Measurements from ENCODE around the gene SEMA3D.

Gene SEMA3D

DNA sequence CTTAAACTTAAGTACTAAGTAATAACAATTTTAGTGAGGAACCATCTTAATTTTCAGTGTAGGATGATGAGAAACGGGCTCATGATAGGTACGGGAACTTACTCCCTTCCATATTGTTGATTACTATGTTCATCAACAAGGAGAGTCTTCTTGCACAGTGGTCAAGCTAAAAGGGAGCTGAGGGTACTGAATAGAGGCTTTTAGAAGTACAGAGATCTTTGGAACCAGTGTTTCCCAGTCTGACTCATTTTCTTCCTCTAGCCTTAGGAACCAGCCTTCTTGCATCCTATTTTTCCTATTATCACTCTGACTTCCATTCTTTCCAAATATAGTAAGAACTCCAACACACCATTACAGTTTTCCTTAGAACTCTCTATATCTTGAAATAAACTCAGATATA is 17.6 kb upstream of the SEMA3D start:
- DNase-seq (ENCODE audit: insufficient read length, low spot score): no peak
- no peak for FAIRE-seq
- TF ChIP-seq POLR2A (IDR thresholded peaks at IDR 0.05; ENCODE audit: low read depth, low read length): no peak

DNA sequence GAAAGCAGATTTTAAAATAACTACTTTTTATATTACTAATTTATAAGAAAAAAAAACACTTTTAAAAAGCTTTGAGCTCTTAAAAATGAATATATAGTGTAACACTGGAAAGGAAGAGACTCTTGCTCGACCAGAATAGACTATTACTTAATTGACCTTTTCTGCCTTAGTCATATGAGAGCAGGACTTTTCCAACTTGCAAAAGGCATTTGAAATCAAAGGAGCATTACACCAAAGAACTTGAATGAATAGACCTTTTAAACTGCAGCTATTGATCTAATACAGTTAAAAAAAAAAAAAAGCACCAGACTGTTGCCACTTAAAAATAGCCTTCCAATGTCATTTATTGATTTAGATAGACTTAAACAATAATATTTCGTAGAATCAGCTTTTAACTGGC is 17.2 kb upstream of the SEMA3D start:
- TF ChIP-seq POLR2A (IDR thresholded peaks at IDR 0.05; ENCODE audit: low read depth, low read length): no peak
- FAIRE-seq (no peak), DNase-seq (ENCODE audit: insufficient read length, low spot score) (no peak)

DNA sequence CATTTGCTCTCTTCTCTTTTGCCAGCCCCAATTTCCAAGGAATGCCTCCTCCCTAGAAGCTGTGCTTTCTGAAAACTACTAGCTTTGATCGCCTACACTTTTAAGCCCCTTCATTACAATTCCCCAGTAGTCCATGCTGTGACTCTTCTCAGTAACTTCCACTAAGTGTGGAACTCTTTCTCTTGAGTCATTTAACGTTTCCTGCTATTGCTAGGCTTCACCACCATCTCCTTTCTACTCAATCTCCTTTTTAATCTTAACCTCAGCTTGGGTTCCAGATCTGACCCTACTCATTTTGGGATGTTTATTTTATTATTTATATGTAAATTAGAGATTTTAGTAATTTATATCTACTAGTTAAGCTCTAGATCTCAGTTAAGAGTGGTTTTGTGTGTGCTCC is 14.4 kb upstream of the SEMA3D start:
- FAIRE-seq (no peak), DNase-seq (ENCODE audit: insufficient read length, low spot score) (no peak)
- TF ChIP-seq POLR2A (IDR thresholded peaks at IDR 0.05; ENCODE audit: low read depth, low read length): no peak

DNA sequence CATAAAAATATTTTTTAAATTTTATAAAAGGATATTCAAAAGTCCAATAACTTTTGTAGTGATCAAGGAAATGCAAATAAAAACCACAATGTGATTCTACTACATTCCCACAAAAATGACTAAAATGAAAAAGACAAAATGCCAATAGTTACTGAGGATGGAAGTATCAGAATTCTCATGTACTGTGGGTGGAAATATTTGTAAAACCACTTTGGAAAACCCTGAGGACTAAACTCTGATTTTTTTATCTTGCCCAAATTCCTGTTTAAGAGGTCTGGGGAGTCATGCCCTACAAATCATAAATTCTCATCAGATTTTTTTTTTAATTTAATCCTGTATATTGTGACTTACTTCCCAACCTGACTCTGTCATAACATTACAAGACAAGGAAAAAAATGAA is 9.8 kb upstream of the SEMA3D start:
- no peak for FAIRE-seq
- no peak for DNase-seq (ENCODE audit: insufficient read length, low spot score)
- TF ChIP-seq POLR2A (IDR thresholded peaks at IDR 0.05; ENCODE audit: low read depth, low read length): no peak

DNA sequence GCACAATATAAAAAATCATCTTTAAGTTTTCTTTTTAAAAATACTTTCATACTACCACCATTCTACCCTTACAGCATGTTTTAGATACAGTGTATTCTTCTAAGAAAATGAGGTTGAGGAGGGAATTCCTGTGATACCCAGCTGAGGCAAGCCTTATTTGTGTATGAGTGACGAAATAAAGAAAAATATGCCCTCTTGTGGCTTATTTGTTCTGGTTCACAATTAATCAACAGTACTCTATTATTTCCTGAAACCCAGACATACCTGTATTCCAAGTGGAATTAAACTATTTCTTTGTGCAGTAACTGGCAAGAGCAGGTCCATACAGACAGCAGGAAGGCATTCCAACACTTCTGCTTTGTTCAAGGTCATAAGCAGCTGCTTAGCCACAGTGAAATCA is 4.5 kb upstream of the SEMA3D start:
- FAIRE-seq: peak; percentile 20
- no peak for DNase-seq (ENCODE audit: insufficient read length, low spot score)
- no peak for TF ChIP-seq POLR2A (IDR thresholded peaks at IDR 0.05; ENCODE audit: low read depth, low read length)

DNA sequence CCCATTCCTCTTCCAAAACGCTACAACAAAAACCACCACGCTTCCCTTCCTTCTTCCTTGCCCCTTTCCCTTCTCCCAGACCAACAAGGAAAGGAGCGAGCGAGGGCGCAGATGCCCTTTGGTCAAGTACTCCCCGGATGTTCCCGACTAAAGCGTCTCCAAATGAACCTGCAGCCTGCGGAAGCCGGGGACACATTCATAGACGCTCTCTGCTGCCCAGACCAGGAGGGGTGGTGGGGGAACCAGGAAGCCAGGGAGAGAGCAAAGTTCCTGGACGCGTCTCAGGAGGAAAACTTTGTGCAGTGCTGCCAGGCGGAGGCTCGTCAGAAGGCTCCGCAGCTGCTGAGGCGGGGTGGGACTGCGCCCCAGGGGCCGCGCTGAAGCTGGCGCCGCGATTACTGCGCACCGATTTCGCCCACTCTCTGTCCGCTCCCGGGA is 754 bp downstream of the SEMA3D start:
- FAIRE-seq (no peak), DNase-seq (ENCODE audit: insufficient read length, low spot score) (peak; percentile 23)
- no peak for TF ChIP-seq POLR2A (IDR thresholded peaks at IDR 0.05; ENCODE audit: low read depth, low read length)

DNA sequence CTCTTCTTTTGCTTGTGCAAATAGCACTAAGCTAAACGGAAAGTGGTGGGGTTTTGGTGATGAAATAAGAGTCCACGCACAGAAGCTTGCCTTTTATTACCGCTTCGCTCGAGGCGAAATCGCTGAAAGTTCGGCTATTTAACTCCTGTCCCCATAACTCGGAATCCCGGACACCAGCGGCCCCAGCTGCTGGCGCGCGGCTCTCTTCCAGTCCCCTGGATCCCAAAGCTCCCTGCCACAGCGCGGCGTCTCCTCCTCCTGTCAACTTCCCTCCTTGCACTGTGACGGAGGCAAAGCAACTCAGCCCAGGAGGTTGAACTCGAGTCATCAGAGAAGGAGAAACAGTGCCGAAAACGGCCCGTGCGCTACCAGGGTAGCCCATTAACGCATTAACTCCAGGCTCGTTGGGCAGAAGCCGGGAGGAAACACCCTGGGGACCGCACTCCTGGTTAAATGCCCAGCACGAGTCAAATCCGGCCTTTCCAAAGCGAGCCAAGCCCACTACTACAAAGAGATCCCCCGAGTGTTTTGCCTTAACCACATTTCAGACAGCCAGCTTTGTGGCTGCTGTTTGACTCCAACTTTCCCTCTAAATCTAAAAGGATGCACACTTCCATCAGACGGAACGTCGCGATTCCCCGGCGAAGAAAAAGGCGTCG is 1.3 kb downstream of the SEMA3D start:
- no peak for FAIRE-seq
- TF ChIP-seq POLR2A (IDR thresholded peaks at IDR 0.05; ENCODE audit: low read depth, low read length): 0 out of 2 replicates have a peak, but pooled peaks have one; percentile 19
- peak; percentile 31 for DNase-seq (ENCODE audit: insufficient read length, low spot score)

DNA sequence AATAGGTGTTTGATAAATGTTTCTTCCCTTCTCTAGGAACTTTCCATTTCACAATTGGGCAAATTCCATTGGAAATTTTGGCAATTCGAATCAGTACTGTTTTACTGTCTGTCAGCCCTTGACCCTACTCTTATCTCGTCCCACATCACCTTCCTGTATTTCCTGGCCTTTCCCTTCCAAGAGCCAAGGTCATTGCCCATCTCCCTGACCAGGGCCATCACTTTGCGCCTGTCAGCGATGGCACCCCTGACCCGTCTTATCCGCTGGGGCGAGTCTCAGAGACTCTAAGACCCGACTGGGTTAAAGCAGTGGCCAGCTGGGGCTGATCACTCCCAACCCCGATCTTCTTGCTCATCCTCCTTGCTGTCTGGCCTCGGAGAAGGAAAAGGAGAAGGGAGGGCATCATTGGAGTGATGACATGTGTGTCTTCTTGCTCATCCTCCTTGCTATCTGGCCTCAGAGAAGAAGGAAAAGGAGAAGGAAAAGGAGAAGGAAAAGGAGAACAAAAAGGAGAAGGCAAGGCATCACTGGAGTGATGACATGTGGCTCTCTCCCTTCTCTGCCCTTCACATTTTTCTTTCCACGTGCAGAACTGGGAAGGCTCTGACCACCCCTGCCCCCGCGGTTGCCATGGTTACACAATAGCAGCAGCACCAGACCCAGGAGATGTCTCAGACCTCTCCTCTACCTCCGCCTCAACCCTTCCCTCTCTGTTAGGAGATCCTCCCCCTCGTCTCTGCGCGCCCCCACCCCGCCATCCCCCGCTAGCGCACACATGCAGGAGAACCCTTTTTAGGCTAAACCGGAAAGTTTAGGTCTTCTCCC is 2.0 kb downstream of the SEMA3D start:
- FAIRE-seq (no peak), DNase-seq (ENCODE audit: insufficient read length, low spot score) (no peak)
- TF ChIP-seq POLR2A (IDR thresholded peaks at IDR 0.05; ENCODE audit: low read depth, low read length): no peak

DNA sequence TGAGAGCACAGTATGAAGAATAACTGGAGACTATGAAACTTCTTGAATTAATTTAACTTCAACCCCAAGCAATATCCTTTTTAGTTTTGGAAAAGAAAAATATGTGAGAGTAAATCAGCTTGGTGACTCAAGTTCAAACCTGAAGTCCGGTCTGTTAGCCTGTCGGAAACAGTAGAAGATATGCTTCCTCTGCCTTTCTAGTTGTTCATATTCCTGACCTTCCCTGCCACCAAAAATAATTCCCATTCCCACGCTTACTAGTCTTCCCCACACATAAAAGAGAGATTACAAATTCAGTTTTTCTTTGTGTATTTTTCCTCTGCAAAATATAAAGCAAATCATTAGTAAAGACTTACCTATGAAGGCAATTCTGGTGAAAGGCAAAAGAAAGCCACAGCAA is 3.6 kb downstream of the SEMA3D start:
- TF ChIP-seq POLR2A (IDR thresholded peaks at IDR 0.05; ENCODE audit: low read depth, low read length): no peak
- DNase-seq (ENCODE audit: insufficient read length, low spot score) (no peak), FAIRE-seq (no peak)

DNA sequence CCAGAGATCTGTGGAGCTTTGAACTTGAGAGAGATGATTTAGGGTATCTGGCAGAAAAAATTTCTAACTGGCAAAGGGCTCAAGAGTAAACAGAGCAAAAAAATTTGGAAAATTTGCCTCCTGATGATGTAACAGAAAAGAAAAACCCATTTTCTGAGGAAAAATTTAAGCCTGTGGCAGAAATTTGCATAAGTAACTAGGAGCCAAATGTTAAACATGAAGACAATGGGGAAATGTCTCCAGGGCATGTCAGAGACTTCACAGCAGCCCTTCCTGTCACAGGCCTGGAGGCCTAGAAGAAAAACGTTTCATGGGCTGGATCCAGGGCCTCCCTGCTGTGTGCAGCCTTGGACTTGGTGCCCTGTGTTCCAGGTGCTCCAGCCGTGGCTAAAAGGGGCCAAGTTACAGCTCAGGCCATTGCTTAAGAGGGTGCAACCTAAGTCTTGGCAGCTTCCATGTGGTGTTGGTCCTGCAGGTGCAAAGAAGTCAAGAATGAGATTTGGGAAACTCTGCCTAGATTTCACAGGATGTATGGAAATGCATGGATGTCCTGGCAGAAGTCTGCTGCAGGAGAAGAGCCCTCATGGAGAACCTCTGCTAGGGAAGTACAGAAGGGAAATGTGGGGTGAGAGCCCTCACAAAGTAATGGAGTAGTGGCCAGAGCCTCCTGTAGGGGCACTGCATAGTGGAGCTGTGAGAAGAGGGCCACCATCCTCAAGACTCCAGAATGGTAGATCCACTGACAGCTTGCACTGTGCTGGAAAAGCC is 8.1 kb downstream of the SEMA3D start:
- no peak for FAIRE-seq
- TF ChIP-seq POLR2A (IDR thresholded peaks at IDR 0.05; ENCODE audit: low read depth, low read length): no peak
- no peak for DNase-seq (ENCODE audit: insufficient read length, low spot score)

DNA sequence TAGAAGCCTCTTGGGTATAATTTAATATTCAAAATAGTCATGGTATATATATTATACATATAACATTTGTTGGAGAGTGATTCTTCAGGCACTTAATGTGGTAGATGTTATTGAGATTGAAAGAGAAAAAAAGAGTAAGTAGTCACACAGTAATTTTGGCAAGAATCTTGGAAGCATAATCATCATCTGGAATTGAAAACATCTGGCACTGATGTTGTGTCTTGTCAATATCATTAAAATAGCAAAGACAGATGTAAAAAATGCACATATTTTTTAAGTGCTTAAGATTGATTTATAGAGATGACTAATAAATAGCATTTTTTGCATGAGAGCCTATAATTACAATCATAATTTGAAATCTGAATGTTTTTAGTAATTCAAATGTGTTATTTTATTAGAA is 9.5 kb downstream of the SEMA3D start:
- no peak for TF ChIP-seq POLR2A (IDR thresholded peaks at IDR 0.05; ENCODE audit: low read depth, low read length)
- FAIRE-seq: no peak
- DNase-seq (ENCODE audit: insufficient read length, low spot score): no peak

DNA sequence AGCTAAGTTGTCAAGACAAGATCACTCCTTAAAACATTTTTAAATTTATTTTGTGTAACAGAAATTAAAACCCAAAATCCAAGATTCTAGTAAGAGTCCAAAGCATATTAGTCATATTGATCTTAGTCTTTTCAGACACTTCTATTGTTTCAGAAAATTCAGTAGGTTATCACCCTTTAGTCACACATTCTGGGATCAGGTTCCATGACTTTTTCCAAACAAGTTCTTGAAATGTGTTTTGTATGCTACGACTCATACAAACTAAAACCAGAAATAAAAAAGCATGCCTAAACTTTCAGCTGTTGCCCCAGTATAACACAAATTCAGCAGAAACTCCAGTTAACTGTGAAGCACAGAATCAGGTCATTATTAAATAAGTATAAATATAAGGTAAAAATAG is 10.7 kb downstream of the SEMA3D start:
- DNase-seq (ENCODE audit: insufficient read length, low spot score) (no peak), FAIRE-seq (no peak)
- no peak for TF ChIP-seq POLR2A (IDR thresholded peaks at IDR 0.05; ENCODE audit: low read depth, low read length)

DNA sequence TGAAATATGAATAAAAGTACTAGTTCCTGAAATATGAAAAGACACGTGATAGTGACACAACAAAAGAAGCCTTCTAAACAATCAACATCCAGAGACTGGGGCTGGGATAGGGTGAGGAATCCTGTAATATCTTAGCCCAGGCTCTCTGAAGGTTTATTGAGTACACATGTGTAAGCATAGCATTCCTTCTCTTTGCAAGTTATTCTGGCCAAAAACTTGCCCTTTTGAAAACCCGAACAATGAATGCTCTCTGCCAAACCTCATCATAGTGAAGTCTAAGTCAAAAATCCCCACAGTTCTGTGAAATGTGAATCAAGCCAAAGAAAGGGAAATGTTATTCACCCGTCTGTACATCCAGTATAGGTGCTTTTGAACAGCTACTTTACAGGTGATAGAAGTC is 11.6 kb downstream of the SEMA3D start:
- no peak for DNase-seq (ENCODE audit: insufficient read length, low spot score)
- FAIRE-seq: no peak
- TF ChIP-seq POLR2A (IDR thresholded peaks at IDR 0.05; ENCODE audit: low read depth, low read length): no peak

DNA sequence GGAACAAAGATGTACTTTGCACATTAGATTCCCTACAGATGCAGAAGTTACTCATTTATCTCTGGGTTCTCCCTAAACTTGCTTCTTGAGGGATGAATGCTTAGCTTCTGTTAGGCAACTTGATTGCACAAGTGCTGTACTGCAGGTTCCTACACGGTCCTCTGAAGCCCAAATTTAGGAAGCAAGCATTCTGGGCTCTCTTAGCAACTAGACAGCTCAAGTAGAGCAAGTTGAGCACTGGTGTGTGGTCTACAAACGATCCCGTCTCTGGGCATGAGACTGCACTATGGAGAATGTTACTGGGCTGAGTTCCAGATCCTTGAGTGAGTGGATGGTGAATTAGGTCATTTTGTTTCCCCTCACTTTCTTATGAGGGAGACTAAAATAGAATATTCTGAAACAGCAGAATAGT is 14.3 kb downstream of the SEMA3D start:
- FAIRE-seq (peak; percentile 53), DNase-seq (ENCODE audit: insufficient read length, low spot score) (no peak)
- TF ChIP-seq POLR2A (IDR thresholded peaks at IDR 0.05; ENCODE audit: low read depth, low read length): no peak

All from H54 (cell line).